ENCODE measurements around the gene NT5M. TPM values are rescaled to one million over a fixed set of nuclear protein-coding genes. Genes with fewer than 3 reads are reported as not detected.
A peak's percentile ranks its signal among the peaks of the same experiment; 100 is the strongest.

Gene NT5M
- total and polyA plus RNA-seq, 5 donors, result 3.4 to 6.3 (median 5.3) TPM

DNA sequence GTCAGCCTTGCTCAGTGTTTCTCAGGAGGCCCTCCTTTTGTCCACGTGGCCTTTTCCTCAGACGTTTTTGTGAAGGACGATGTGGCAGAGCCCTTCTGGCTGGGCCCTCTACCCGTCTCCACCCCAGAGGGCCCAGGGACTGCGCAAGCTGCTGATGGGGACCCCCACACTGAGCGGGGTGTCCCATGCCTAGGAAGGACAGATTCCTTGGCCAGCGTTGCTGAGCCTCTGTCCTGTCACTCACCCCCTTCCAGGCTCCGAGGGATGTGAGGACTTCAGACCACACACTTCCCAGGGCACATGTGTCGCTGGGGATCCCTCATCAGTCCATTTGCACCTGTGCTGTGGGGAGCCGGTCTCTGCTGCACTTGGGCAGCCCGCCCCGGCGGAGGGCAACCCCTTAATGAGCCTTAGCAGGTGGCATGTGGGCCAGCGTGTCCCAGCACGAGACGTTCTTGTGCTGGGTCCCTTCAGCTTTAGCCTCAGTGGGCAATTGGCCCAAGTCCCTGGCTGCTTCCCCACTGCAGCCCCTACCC, 48.3 kb downstream of the NT5M start:
- H3K4me3 ChIP-seq (ENCODE audit: low read length), result no peak overlapping the region
- ATAC-seq (no peak), DNase-seq (no peak)
- H3K4me1 ChIP-seq (ENCODE audit: control insufficient read depth, insufficient read depth, low read length), result no peaks in the 10 kb centered on the region
- H3K27me3 ChIP-seq (ENCODE audit: control insufficient read depth, insufficient read depth), result no peaks in the 10 kb centered on the region
- H3K27ac ChIP-seq (ENCODE audit: low read length), result no peak overlapping the region
- intact Hi-C loops (cut with DNase I), result loop anchor here in 1 of 4 donors (10.0 kb wide), 2 partner anchors 143 to 223 kb away; partner anchors contain the start of gene RASD1
- H3K9me3 ChIP-seq (ENCODE audit: control insufficient read depth, low read length), result no peaks in the 10 kb centered on the region
- WGBS, result 83% methylated on average over 16 of the region's 16 CpGs

DNA sequence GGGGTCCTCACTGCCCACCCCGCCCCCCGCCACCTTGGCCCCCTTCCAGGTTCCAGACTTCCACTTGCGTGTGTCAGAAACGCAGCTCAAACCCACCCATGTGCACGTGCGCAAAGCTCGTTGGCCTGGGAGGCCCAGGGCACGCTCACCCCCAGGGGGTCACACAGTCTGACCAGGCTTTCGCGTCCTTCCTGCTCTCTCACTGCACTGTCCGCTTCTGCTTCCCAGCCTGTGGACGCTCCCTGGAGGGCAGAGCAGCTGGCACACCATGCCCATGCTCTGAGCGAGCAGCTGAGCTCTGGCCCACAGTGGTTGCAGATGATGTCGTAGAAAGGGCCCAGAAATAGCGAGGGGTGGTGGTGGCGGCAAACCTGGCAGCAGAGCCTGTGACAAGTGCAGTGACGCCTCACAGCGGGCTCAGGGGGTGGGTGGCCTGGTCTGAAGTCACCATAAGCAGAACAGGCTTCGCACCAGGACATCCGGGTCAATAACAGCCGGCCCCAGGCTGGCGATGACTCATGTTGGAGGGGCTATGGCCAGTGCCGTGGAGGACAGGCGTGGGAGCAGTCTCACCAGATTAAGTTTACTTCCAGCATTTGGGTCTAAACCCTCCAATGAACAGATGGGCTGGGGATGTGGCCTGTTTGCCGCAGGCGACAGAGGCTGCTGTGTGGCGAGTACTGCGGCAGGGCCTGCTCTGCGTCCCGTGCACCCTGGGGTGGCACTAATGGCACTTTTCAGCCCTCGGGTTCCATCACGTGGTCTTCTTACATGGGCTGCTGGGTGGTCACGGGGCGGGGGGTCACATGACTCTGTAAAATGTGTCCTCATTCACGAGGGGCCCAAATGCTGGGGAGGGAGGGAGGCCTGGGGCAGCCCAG, 49.0 kb downstream of the NT5M start:
- Histone ChIP-seq H3K4me1 (ENCODE audit: control insufficient read depth, insufficient read depth, low read length) (no peaks in the 10 kb centered on the region), H3K9me3 (ENCODE audit: control insufficient read depth, low read length) (no peaks in the 10 kb centered on the region), H3K4me3 (ENCODE audit: low read length) (no peak overlapping the region), H3K27ac (ENCODE audit: low read length) (peak overlapping the region; percentile 38), H3K27me3 (ENCODE audit: control insufficient read depth, insufficient read depth) (no peaks in the 10 kb centered on the region)
- DNase-seq (peak; percentile 80 to 89 (median 80)), ATAC-seq (peak; percentile 56 to 77)
- WGBS, result 39% methylated on average over 35 of the region's 35 CpGs
- intact Hi-C loops (cut with DNase I), result loop anchor here in 1 of 4 donors (10.0 kb wide), 2 partner anchors 143 to 223 kb away; partner anchors contain the start of gene RASD1

- 93% methylated on average over 14 of the region's 14 CpGs for WGBS
- Histone ChIP-seq H3K4me1 (ENCODE audit: control insufficient read depth, insufficient read depth, low read length) (no peaks in the 10 kb centered on the region), H3K27ac (ENCODE audit: low read length) (no peak overlapping the region), H3K27me3 (ENCODE audit: control insufficient read depth, insufficient read depth) (no peaks in the 10 kb centered on the region), H3K9me3 (ENCODE audit: control insufficient read depth, low read length) (no peaks in the 10 kb centered on the region), H3K4me3 (ENCODE audit: low read length) (no peak overlapping the region)
- intact Hi-C loops (cut with DNase I), result loop anchor here in 1 of 4 donors (10.0 kb wide), 2 partner anchors 142 to 222 kb away; partner anchors contain the start of gene RASD1
- no peak for ATAC-seq
- DNase-seq, result no peak
These were observed 49.9 kb downstream of the NT5M start for GRCh38 chr17:17352836-17353624.

DNA sequence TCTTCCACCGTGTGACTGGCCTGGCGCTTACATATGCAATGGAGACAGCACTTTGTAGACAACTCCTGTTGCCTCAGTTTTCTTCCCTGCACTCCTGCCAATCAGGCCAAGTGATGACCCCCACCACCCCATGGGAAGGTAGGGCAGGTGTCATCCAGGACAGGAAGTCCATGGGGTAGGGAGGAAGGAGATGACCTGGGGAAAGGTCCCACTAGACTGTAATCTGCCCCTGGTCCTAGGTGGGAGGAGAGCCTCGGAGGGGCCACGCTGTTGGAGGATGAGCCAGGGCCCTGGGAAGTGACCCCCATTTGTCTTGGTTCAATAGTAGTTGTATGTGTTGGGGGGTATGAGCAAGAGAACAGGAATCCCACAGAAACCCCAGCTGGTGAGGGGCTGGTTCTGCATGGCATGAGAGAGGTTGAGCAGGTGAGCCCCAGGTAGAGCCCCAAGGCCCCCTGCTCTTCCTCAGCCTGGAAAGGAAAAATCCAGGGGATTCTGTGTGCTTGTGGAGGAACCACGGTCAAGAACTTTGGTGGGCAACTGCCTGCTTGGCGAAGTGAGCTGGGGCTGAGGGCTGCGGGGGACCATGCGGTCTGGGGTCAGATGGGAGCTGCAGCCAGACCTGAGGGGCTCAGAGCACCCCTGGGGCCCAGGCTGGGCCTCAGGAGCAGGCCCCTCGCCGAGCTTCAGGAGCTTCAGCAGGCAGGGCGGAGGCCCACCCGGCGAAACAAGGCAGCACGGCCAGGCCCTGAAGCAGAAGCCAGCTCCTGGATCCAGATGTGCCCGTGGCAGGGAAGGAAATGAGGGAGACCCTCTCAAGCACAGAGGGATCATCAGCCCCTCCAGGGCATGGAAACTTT, 50.7 kb downstream of the NT5M start:
- Histone ChIP-seq H3K9me3 (ENCODE audit: control insufficient read depth, low read length) (no peaks in the 10 kb centered on the region), H3K4me1 (ENCODE audit: control insufficient read depth, insufficient read depth, low read length) (no peaks in the 10 kb centered on the region), H3K27ac (ENCODE audit: low read length) (no peak overlapping the region), H3K4me3 (ENCODE audit: low read length) (no peak overlapping the region), H3K27me3 (ENCODE audit: control insufficient read depth, insufficient read depth) (no peaks in the 10 kb centered on the region)
- WGBS, result 90% methylated on average over 15 of the region's 15 CpGs
- no peak for ATAC-seq
- DNase-seq, result peak in 1 of 3 donors; percentile 63
- intact Hi-C loops (cut with DNase I), result loop anchor here in 3 of 4 donors (2.0 to 10.0 kb wide), 5 partner anchors 141 to 289 kb away; partner anchors contain the start of gene RASD1 (in 2 of the 3)

DNA sequence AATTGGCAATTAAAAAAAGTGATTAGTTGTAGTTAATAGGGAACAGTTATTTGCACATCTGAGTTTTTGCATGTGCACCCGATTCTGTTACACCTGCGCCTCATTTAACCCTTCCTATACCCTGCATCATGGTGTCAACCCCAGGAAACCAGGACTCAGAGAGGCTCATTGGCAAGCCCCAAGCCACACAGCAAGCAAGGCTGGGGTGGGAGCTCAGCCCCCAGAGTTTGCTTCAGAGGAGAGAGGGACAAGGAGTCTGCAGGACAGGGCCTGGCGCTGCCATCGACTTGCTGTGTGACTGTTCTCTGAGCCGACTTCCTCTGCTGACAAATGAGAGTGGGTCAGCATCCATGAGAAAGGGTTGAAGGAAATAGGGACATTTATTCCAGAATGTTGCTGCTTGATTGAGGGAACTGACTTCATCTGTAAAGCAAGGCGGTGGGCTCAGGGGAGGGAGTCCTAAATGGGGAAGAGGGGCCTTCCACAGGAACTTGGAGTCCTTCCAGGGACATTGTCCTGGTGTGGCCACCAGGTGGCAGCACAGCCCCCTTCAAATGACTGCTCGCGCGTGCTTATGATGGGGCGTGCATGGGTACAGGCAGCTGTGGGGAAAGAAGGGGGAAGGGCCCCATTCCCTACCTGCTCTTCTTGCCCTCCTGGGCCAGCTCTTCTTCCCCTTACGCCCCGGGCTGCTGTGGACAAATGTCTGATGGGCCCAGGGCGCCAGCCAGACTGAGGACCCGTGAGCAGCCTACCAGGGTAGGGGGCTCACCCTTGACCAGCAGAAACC, 51.6 kb downstream of the NT5M start:
- intact Hi-C loops (cut with DNase I), result loop anchor here (2.0 to 10.0 kb wide), 8 partner anchors 138 to 288 kb away; partner anchors contain the start of gene RASD1 (in 2 of the 4)
- Histone ChIP-seq H3K4me1 (ENCODE audit: control insufficient read depth, insufficient read depth, low read length) (no peaks in the 10 kb centered on the region), H3K9me3 (ENCODE audit: control insufficient read depth, low read length) (no peaks in the 10 kb centered on the region), H3K4me3 (ENCODE audit: low read length) (no peak overlapping the region), H3K27me3 (ENCODE audit: control insufficient read depth, insufficient read depth) (no peaks in the 10 kb centered on the region), H3K27ac (ENCODE audit: low read length) (no peak overlapping the region)
- ATAC-seq, result peak; percentile 44 to 52
- peak; percentile 62 to 87 (median 84) for DNase-seq
- 31% methylated on average over 14 of the region's 14 CpGs for WGBS

GRCh38 chr17:17355426-17355825, 52.3 kb downstream of the NT5M start:
- ATAC-seq, result no peak
- DNase-seq, result peak in 1 of 3 donors; percentile 29

GRCh38 chr17:17356149-17356930, 53.2 kb downstream of the NT5M start:
- ATAC-seq (peak; percentile 73 to 78), DNase-seq (peak; percentile 75 to 91 (median 89))
- Histone ChIP-seq H3K4me1 (ENCODE audit: control insufficient read depth, insufficient read depth, low read length) (no peaks in the 10 kb centered on the region), H3K27me3 (ENCODE audit: control insufficient read depth, insufficient read depth) (no peaks in the 10 kb centered on the region), H3K27ac (ENCODE audit: low read length) (no peak overlapping the region), H3K4me3 (ENCODE audit: low read length) (no peak overlapping the region), H3K9me3 (ENCODE audit: control insufficient read depth, low read length) (no peaks in the 10 kb centered on the region)
- 66% methylated on average over 10 of the region's 10 CpGs for WGBS
- intact Hi-C loops (cut with DNase I), result loop anchor here (1.0 to 10.0 kb wide), 7 partner anchors 78 to 281 kb away; partner anchors contain the start of gene RASD1 (in 1 of the 4)

More at GRCh38 chr17:17355426-17355825, 52.3 kb downstream of the NT5M start:
- Histone ChIP-seq H3K4me1 (ENCODE audit: control insufficient read depth, insufficient read depth, low read length) (no peaks in the 10 kb centered on the region), H3K9me3 (ENCODE audit: control insufficient read depth, low read length) (no peaks in the 10 kb centered on the region), H3K27ac (ENCODE audit: low read length) (no peak overlapping the region), H3K4me3 (ENCODE audit: low read length) (no peak overlapping the region), H3K27me3 (ENCODE audit: control insufficient read depth, insufficient read depth) (no peaks in the 10 kb centered on the region)
- intact Hi-C loops (cut with DNase I), result loop anchor here (2.0 to 10.0 kb wide), 8 partner anchors 137 to 287 kb away; partner anchors contain the start of gene RASD1 (in 2 of the 4)
- 66% methylated on average over 12 of the region's 12 CpGs for WGBS

GRCh38 chr17:17356931-17357270, 53.7 kb downstream of the NT5M start:
- intact Hi-C loops (cut with DNase I), result loop anchor here (1.0 to 10.0 kb wide), 7 partner anchors 78 to 280 kb away; partner anchors contain the start of gene RASD1 (in 1 of the 4)
- Histone ChIP-seq H3K4me1 (ENCODE audit: control insufficient read depth, insufficient read depth, low read length) (no peaks in the 10 kb centered on the region), H3K27me3 (ENCODE audit: control insufficient read depth, insufficient read depth) (no peaks in the 10 kb centered on the region), H3K27ac (ENCODE audit: low read length) (no peak overlapping the region), H3K9me3 (ENCODE audit: control insufficient read depth, low read length) (no peaks in the 10 kb centered on the region), H3K4me3 (ENCODE audit: low read length) (no peak overlapping the region)
- 86% methylated on average over 10 of the region's 10 CpGs for WGBS
- ATAC-seq, result no peak
- DNase-seq, result no peak

All from right cardiac atrium (tissue), 5 donors.